ENCODE data around the gene ERFL. TPM values are rescaled to one million over a fixed set of nuclear protein-coding genes. Genes with fewer than 3 reads are reported as not detected.

ERFL gene
- total RNA-seq, 1 experiment from 2014 or later = 0.65 TPM

DNA sequence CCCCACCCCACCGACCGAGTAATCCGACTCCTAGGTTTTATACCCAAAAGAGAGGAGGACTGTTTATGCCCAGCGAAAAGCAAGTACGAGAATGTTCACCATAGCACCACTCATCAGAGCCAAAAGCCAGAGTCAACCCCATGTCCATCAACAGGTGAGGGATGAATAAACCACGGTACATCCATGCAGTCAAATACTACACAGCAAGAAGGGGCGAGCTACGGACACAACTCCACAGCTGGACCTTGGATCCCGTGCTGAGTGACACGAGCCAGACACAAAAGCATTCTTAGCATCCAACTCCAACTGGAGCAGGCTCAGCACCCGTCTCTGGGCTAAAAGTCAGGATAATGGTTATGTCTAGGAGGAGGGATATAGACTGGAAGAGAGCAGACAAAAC, 43.1 kb upstream of the ERFL start:
- TF ChIP-seq, protein P1, sequence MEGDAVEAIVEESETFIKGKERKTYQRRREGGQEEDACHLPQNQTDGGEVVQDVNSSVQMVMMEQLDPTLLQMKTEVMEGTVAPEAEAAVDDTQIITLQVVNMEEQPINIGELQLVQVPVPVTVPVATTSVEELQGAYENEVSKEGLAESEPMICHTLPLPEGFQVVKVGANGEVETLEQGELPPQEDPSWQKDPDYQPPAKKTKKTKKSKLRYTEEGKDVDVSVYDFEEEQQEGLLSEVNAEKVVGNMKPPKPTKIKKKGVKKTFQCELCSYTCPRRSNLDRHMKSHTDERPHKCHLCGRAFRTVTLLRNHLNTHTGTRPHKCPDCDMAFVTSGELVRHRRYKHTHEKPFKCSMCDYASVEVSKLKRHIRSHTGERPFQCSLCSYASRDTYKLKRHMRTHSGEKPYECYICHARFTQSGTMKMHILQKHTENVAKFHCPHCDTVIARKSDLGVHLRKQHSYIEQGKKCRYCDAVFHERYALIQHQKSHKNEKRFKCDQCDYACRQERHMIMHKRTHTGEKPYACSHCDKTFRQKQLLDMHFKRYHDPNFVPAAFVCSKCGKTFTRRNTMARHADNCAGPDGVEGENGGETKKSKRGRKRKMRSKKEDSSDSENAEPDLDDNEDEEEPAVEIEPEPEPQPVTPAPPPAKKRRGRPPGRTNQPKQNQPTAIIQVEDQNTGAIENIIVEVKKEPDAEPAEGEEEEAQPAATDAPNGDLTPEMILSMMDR (conservative IDR thresholded peaks at IDR 0.05) = no peak
- no peaks in the 10 kb centered on the region for H3K79me2 ChIP-seq (ENCODE audit: low read depth)
- no peak overlapping the region for H3K4me2 ChIP-seq
- H3K27me3 ChIP-seq (ENCODE audit: insufficient read depth, low read depth) = peaks cover 76% of the 10 kb centered on the region
- BruUV-seq (replicated peaks) = no TSS peak
- no peaks in the 10 kb centered on the region for H3K9me3 ChIP-seq (ENCODE audit: insufficient read depth, low read depth)
- H2AFZ ChIP-seq = no peak overlapping the region
- no peak overlapping the region for H3K27ac ChIP-seq
- DNase-seq = no peak
- H4K20me1 ChIP-seq (ENCODE audit: insufficient read depth) = no peaks in the 10 kb centered on the region
- H3K4me3 ChIP-seq = no peak overlapping the region
- ChIA-PET POLR2A (ENCODE audit: unreplicated experiment) (no interaction called here), CTCF (no interaction called here)
- H3F3A ChIP-seq (ENCODE audit: insufficient read depth, low read depth) = no peaks in the 10 kb centered on the region
- intact Hi-C loops (cut with micrococcal nuclease; ENCODE audit: unreplicated experiment) = no loop called here
- no peaks in the 10 kb centered on the region for H3K4me1 ChIP-seq (replicated peaks; ENCODE audit: insufficient read depth)
- H3K9me2 ChIP-seq (ENCODE audit: insufficient read depth) = no peaks in the 10 kb centered on the region
- H3K36me3 ChIP-seq (ENCODE audit: low read depth) = no peaks in the 10 kb centered on the region

DNA sequence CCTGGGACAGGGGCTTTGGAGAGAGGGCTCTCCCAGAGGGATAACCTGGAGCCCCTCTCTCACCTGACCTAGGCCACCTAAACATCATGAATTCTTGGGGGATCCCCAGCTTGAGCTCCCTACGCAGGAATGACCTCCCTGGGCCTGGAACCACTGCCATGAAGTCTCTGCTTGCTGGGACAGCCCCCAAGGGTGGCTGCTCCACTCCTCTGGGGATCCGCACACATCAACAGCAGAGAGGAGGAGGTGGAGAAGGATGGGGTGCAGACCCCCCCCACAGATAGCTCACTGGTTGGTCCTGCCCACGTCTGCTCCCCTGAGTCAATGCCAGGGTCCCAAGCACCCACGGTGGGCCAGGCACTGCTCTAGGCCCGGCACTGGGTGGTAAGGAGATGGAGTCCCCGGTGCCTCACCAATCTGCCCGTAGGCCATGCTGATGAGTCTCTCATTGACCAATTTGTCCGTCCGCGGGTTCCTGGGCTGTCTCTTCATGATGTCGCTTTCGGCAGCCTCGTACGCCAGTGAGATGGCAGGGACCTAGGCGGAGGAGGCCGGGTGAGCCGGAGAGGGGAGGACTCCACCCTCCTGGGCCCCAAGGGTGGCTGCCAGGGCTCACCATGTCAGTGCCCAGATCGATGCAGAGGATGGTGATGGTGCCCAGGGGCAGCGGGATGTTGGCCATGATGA, 41.7 kb upstream of the ERFL start:
- no peaks in the 10 kb centered on the region for H3F3A ChIP-seq (ENCODE audit: insufficient read depth, low read depth)
- no peaks in the 10 kb centered on the region for H3K4me1 ChIP-seq (replicated peaks; ENCODE audit: insufficient read depth)
- intact Hi-C loops (cut with micrococcal nuclease; ENCODE audit: unreplicated experiment) = no loop called here
- no peak overlapping the region for H2AFZ ChIP-seq
- no peaks in the 10 kb centered on the region for H3K9me2 ChIP-seq (ENCODE audit: insufficient read depth)
- H3K4me3 ChIP-seq = no peak overlapping the region
- no peaks in the 10 kb centered on the region for H3K9me3 ChIP-seq (ENCODE audit: insufficient read depth, low read depth)
- DNase-seq = no peak
- CTCF ChIA-PET = no interaction called here
- no peaks in the 10 kb centered on the region for H4K20me1 ChIP-seq (ENCODE audit: insufficient read depth)
- no peak for TF ChIP-seq EZH2 (IDR thresholded peaks at IDR 0.05; ENCODE audit: low read depth)
- TF ChIP-seq, protein P1 (conservative IDR thresholded peaks at IDR 0.05) = no peak
- no peaks in the 10 kb centered on the region for H3K36me3 ChIP-seq (ENCODE audit: low read depth)
- H3K4me2 ChIP-seq = no peak overlapping the region
- H3K79me2 ChIP-seq (ENCODE audit: low read depth) = no peaks in the 10 kb centered on the region
- peaks cover 81% of the 10 kb centered on the region for H3K27me3 ChIP-seq (ENCODE audit: insufficient read depth, low read depth)
- POLR2A ChIA-PET (ENCODE audit: unreplicated experiment) = no interaction called here
- no TSS peak for BruUV-seq (replicated peaks)
- H3K27ac ChIP-seq = no peak overlapping the region

DNA sequence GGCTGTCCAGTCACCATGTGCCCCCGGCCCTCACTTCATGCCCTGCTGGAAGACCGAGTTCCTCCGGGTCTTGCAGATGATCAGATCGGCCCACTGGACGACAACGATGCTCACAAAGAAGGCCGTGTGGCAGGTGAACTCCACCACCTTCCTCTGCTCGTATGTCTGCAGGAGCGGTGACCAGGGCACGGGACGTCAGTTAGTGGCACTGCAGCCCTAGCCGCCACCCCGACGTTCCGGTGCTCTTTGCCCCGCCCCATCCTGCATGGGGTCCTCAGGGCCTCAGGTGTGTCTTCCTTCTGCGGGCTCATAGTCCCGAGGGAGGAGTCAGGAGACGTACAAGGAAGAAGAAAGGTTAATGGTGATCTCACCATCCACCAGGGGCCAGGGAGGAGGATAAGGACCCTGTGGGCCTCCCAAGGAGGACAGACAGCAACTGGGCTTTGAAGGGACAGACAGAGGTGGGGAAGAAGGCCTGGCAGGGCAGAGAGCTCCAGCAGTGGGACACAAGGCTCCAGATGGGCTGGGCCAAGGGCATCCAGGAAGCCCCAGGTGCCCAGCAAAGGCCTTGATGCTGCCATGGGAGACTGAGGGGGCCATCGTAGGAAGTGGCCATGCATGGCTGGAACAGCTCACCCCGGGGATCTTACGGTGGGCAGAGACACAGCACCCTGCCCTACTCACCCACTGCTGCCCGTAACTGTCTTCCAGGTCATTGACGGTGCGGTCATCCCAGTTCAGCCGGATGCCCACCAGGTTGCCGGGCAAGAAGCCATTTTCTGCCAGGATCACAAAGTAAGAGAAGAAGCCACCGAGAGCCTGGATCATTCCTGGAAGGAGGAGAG, 40.7 kb upstream of the ERFL start:
- Histone ChIP-seq H3K4me2 (no peak overlapping the region), H4K20me1 (ENCODE audit: insufficient read depth) (no peaks in the 10 kb centered on the region), H2AFZ (no peak overlapping the region), H3K4me3 (no peak overlapping the region), H3K27me3 (ENCODE audit: insufficient read depth, low read depth) (peaks cover 72% of the 10 kb centered on the region), H3F3A (ENCODE audit: insufficient read depth, low read depth) (no peaks in the 10 kb centered on the region), H3K27ac (no peak overlapping the region), H3K79me2 (ENCODE audit: low read depth) (no peaks in the 10 kb centered on the region), H3K36me3 (ENCODE audit: low read depth) (no peaks in the 10 kb centered on the region), H3K9me3 (ENCODE audit: insufficient read depth, low read depth) (no peaks in the 10 kb centered on the region), H3K9me2 (ENCODE audit: insufficient read depth) (no peaks in the 10 kb centered on the region), H3K4me1 (replicated peaks; ENCODE audit: insufficient read depth) (no peaks in the 10 kb centered on the region)
- intact Hi-C loops (cut with micrococcal nuclease; ENCODE audit: unreplicated experiment) = no loop called here
- no peak for TF ChIP-seq EZH2 (IDR thresholded peaks at IDR 0.05; ENCODE audit: low read depth)
- TF ChIP-seq, protein P1 (conservative IDR thresholded peaks at IDR 0.05) = no peak
- POLR2A ChIA-PET (ENCODE audit: unreplicated experiment) = no interaction called here
- DNase-seq = no peak
- CTCF ChIA-PET = no interaction called here
- no TSS peak for BruUV-seq (replicated peaks)
